Urinary bladder (tissue), 4 donors: ENCODE measurements around the gene TUFT1. TPM values are rescaled to one million over a fixed set of nuclear protein-coding genes. Genes with fewer than 3 reads are reported as not detected.
"Not testable (repeated sequence)": the region's sequence is repeated elsewhere in the genome, so short reads cannot be mapped to it uniquely, and the experiment has no call there.

Experiments
- DNase-seq: peaks from one replicate; pipeline ENCODE4 v3.0.0-alpha.2; 2015; ENCODE audit errors: extremely low spot score
- H3K27ac ChIP-seq: one replicate; pipeline ENCODE4 v1.5.1; 2013; ENCODE audit warnings: low read depth, mild to moderate bottlenecking, moderate library complexity
- H3K36me3 ChIP-seq: one replicate; pipeline ENCODE4 v1.6.1; 2013; ENCODE audit warnings: mild to moderate bottlenecking, moderate library complexity; ENCODE audit not compliant: insufficient read depth
- H3K4me1 ChIP-seq: one replicate; pipeline ENCODE4 v1.6.1; 2013; ENCODE audit warnings: mild to moderate bottlenecking, moderate library complexity; ENCODE audit not compliant: insufficient read depth
- H3K4me3 ChIP-seq: one replicate; pipeline ENCODE4 v1.5.1; 2013; ENCODE audit warnings: low read depth, low read length
- WGBS: extraction: QIAGEN DNeasy Blood & Tissue Kit; methylation state at CpG from one replicate; pipeline ENCODE4 v1.1.7; 2013; 5-methylcytosine and 5-hydroxymethylcytosine counted together
- polyA plus RNA-seq: library from polyadenylated mRNA; stranded (reverse); fragments of 200-250 nt; gene quantifications from one replicate; pipeline ENCODE4 v1.2.3, GENCODE V29; 2013
- total RNA-seq: library from RNA; depleted of rRNA; stranded (reverse); fragments of >200 nt; gene quantifications from one replicate; pipeline ENCODE4 v1.2.3, GENCODE V29; 2014
- donor health status: healthy with polysubstance abuse.
- donor health status: healthy.

TUFT1 gene
- total and polyA plus RNA-seq, 2 donors, result 8.5 to 9.7 TPM

DNA sequence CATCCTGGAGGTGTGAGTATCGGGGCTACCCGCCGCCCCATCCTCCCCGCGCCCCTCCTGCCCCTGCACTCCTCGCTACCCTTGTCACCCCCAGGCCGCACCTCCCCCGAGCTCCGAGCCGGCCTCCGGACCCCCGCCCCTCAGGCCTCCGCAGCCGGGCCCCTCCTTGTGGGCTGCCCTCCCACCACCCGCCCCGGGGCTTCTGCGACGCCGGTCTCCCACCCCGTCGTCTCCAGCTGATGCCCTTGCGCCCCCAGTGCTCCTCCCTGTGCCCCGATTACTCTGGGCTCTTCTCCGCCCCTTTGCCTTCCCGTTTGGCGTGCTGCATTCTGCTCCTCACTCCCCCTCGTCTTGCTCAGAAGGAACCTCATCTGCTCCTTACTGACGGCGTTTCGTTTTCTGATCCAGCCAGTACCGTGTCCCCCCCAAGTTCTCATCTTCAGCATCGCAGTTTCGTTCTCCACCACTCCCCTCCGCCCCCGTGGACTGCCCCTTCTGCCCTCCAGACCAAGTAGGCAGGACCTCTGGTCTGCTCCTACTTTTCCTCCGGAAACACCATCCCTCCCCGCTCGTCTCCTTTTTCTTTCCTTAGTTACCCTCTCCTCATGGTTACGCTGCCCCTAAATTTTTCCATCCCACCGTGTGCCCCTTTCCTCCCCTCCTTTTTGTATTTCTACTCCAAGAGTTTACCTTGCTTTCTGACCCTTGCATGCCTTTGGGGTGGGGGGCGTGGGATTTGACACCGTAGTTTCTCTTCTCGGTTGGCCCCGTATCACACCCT is 72.6 kb downstream of the TUFT1 start:
- peaks cover 2% of the 10 kb centered on the region for H3K36me3 ChIP-seq
- peak overlapping the region; percentile 96 for H3K27ac ChIP-seq
- no peak for DNase-seq
- peak overlapping the region; percentile 86 for H3K4me3 ChIP-seq
- no peaks in the 10 kb centered on the region for H3K4me1 ChIP-seq
- under 1% methylated on average over 44 of the region's 44 CpGs for WGBS

DNA sequence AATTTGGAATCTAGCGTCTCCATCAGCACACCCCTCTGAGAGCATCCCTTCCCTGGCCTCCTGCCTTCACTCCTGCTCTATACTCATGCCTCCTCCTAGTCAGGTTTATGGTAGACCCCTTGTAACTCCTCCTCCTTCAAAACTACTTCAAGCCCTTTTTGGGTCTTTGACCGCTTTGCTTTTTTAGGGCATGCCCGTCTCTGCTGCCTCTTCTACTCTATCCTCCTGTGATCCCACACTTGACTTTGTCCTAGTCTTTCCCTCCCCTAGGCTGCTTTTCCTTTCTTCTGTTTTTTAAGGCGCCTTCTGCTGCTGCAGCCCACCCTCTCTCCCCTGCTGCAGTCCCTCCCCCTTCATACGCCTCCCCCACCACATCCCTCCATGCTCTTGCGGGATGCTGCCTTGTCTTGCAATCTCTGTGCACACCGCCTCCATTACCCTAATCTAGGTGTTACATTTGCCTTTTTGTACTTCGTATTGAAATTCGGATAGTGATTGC is 73.2 kb downstream of the TUFT1 start:
- 22% methylated on average over 9 of the region's 9 CpGs for WGBS
- Histone ChIP-seq H3K27ac (no peak overlapping the region), H3K4me3 (peak overlapping the region; percentile 86), H3K36me3 (peaks cover 2% of the 10 kb centered on the region), H3K4me1 (no peaks in the 10 kb centered on the region)
- DNase-seq, result no peak

DNA sequence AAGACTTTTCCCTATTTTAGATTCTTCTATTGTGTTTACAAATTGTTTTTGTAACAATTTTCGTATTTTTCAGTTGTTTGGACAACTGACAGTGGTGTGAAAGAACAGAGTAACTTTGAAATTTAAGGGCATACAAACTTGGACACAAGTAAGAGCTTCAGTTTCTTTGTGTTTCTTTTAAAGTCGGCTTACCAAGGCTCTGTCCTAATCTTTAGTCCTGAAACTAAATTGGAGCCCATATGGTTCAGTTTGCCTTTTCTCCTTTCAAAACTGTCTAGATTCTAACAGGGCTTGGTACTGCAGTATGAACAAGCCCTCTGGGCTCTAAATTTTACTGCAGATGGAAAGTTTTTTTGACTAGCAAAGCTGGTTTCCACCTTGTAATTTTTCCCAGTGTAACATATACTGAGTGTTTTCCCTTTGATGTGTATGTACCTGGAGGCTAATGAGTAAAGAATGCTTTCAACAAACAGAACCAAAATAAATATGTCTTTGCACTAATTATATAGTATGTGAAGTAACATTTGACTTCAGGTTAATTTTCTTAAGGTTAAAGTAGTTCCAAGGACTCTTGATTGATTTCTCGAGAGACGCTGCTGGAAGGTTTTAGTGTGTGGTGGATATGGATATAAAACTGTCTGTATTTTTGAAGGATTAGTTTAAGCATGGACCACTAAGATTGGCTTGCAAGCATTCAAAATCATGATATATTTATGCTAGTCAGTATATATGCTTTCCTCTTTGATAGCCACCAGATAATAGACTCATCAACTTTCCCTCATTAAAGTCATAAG is 75.8 kb downstream of the TUFT1 start:
- H3K27ac ChIP-seq, result no peak overlapping the region

DNA sequence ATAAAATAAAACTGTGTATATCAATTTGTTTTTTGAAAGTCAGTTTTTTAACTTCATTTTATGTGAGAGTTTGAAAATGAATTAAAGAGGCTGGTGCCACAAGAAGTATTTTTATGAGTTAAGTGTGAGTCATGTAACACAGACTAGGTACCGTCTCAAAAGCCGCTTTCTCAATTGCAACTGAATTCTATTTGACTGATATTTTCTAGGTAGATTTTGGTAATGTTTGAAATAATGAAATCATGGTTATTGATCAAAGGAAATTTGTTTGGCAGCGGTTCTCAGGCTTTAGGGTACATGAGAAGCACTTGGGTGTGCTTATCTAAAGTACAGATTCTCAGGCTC is 76.4 kb downstream of the TUFT1 start:
- no peak overlapping the region for H3K27ac ChIP-seq
- H3K4me3 ChIP-seq, result no peak overlapping the region
- peaks cover 2% of the 10 kb centered on the region for H3K36me3 ChIP-seq
- whole genome bisulfite sequencing, result 66% methylated on average over 3 of the region's 3 CpGs
- peaks cover 3% of the 10 kb centered on the region for H3K4me1 ChIP-seq
- no peak for DNase-seq

More for the DNA sequence above, 75.8 kb downstream of the TUFT1 start:
- H3K4me3 ChIP-seq, result no peak overlapping the region
- H3K36me3 ChIP-seq, result peaks cover 2% of the 10 kb centered on the region
- peaks cover 3% of the 10 kb centered on the region for H3K4me1 ChIP-seq
- no peak for DNase-seq
- 56% methylated on average over 4 of the region's 4 CpGs for WGBS

DNA sequence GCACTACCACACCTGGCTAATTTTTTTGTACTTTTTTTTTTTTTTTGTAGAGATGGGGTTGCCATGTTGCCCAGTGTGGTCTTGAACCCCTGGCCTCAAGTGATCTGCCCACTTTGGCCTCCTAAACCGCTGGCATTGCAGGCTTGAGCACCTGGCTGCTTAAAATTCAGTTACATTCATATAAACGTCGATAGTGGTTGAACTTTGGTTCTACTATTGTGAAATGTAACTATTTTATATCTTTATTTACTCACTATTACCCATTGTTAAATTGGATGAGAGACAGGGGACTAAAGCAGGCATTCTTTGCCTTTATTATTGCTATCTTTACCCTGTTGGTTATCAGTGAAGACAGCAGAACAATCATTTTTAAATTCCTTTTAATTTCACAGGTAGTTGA is 77.9 kb downstream of the TUFT1 start:
- WGBS, result 75% methylated on average over 3 of the region's 3 CpGs
- no peak for DNase-seq
- Histone ChIP-seq H3K27ac (no peak overlapping the region), H3K4me3 (no peak overlapping the region), H3K36me3 (peaks cover 2% of the 10 kb centered on the region), H3K4me1 (peaks cover 4% of the 10 kb centered on the region)

DNA sequence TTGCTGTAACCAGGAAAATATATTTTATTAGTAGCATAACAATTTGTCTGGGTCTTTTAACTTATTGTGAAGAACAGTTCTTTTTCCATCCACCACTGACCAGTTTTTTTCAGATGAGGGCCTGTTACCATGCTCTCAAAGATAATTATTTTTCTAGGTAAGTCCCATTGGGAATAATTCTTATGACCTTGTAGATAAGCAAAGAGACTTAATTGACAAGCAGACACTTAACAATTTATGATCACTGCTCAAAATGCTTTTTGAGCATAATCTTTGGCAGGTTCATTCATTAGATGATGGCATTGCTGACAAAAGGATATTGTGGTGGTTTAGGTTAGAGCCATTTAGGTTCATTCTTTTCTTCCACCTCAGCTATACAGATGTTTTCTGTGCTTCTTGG is 78.4 kb downstream of the TUFT1 start:
- Histone ChIP-seq H3K4me1 (peaks cover 4% of the 10 kb centered on the region), H3K27ac (no peak overlapping the region)
- no peak for DNase-seq

DNA sequence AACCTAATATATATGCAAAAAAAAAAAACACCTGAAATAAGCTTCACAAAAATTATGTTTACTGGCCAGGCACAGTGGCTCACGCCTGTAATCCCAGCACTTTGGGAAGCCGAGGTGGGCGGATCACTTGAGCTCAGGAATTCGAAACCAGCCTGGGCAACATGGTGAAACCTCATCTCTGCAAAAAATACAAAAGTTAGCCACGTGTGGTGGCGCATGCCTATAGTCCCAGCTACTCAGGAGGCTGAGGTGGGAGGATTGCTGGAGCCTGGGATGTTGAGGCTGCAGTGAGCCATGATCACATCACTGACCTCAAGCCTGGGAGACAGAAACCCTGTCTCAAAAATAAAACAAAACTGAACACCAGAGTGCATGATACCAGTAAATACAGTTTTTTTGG is 78.9 kb downstream of the TUFT1 start:
- 82% methylated on average over 6 of the region's 6 CpGs for WGBS
- peak overlapping the region; percentile 64 for H3K27ac ChIP-seq
- DNase-seq, H3K4me1 ChIP-seq, H3K4me3 ChIP-seq, H3K36me3 ChIP-seq: not testable (repeated sequence)

More for the DNA sequence above, 78.4 kb downstream of the TUFT1 start:
- H3K4me3 ChIP-seq, result no peak overlapping the region
- H3K36me3 ChIP-seq, result peaks cover 2% of the 10 kb centered on the region

DNA sequence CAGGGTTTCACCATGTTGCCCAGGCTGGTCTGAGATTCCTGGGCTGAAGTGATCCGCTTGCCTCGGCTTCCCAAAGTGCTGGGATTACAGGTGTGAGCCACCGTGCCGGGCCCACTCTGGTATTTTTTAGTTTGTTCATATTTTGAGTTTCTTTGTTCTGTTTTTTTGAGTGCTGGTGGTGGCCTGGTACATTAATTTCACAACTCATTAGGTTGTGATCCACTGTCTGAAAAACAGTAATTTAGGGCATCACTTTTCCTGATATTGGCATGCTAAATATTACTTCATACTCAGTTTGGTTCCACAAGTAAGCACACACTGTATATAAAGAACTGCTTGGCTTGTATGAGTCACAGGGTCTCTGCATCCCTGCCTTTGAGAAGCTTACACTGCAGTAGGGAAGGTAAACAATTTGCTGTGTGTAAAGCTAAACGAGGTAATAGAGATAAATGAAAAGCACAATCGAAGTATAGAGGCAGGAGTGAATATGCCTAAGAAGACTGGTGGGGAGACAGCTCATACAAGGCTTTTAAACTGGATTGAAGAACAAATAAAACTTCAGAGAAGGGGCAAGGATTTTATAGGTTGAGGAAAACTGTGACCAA is 79.5 kb downstream of the TUFT1 start:
- no peak for DNase-seq
- Histone ChIP-seq H3K4me3 (no peak overlapping the region), H3K27ac (peak overlapping the region; percentile 67), H3K36me3 (peaks cover 2% of the 10 kb centered on the region), H3K4me1 (peaks cover 4% of the 10 kb centered on the region)
- 58% methylated on average over 6 of the region's 6 CpGs for WGBS

DNA sequence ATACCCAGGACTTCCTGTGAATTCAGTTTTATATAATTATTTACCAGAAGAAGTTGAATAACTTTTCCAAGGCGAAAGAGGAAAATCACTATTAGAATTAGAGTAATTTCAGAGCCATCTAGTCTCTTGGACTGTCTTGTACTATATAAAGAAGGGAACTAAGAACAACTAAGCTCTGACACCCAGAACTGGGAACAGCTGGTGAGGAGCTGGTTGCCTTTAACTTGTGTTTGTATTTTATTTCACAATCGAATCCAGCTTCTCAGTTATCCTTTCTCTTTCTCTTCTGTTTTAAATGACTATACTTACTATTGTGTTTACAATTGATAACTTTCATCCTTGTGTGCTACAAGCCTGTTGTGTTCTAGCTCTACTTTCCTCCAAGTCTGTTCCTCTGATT is 80.2 kb downstream of the TUFT1 start:
- peaks cover 2% of the 10 kb centered on the region for H3K36me3 ChIP-seq
- H3K4me3 ChIP-seq, result no peak overlapping the region
- no peak for DNase-seq
- H3K27ac ChIP-seq, result no peak overlapping the region
- peaks cover 4% of the 10 kb centered on the region for H3K4me1 ChIP-seq
- WGBS, result 24% methylated on average over 2 of the region's 2 CpGs

DNA sequence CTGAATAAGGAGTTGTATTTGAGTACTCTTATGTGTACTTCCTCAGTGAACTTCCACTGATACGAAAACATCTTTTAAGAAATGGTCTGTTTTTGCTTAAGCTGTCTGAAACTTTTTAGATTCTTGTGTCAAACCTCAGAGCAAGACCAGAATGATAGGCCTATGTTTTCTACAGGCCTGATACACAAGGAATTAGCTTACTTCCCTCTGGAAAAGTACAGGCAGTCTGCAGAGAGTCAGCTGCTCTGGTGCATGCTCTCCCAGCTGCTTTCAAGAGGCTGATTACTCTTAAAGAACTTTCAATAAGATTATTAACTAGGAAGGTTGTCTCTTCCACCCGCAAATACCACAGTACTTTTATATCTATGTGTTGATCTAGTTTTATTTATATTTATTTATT is 81.2 kb downstream of the TUFT1 start:
- no peak for DNase-seq
- no peak overlapping the region for H3K27ac ChIP-seq
- H3K36me3 ChIP-seq, result peaks cover 2% of the 10 kb centered on the region
- peaks cover 4% of the 10 kb centered on the region for H3K4me1 ChIP-seq
- 36% methylated on average over 2 of the region's 2 CpGs for WGBS
- H3K4me3 ChIP-seq, result no peak overlapping the region

DNA sequence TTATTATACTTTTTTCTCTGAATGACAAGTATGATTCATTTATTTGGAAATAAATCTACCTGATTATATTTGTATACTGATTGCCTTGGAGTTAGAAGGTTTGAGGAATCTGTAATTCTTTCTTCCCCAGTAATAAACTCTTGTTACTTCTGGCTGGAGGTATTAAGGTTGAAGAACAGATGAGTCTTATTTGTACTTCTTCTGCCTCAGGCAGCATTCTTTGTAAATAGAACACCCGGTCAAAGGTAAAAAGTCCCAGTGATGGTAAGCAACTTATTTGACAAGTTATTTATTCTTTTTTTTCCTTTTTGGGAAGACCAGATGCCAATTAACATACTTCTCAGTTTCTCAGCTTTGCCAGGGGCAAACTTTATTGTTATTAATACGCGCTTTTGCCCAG is 84.7 kb downstream of the TUFT1 start:
- peaks cover 1% of the 10 kb centered on the region for H3K4me1 ChIP-seq
- no peaks in the 10 kb centered on the region for H3K36me3 ChIP-seq
- WGBS, result 91% methylated on average over 3 of the region's 3 CpGs
- no peak for DNase-seq
- H3K27ac ChIP-seq, result no peak overlapping the region
- H3K4me3 ChIP-seq, result no peak overlapping the region

DNA sequence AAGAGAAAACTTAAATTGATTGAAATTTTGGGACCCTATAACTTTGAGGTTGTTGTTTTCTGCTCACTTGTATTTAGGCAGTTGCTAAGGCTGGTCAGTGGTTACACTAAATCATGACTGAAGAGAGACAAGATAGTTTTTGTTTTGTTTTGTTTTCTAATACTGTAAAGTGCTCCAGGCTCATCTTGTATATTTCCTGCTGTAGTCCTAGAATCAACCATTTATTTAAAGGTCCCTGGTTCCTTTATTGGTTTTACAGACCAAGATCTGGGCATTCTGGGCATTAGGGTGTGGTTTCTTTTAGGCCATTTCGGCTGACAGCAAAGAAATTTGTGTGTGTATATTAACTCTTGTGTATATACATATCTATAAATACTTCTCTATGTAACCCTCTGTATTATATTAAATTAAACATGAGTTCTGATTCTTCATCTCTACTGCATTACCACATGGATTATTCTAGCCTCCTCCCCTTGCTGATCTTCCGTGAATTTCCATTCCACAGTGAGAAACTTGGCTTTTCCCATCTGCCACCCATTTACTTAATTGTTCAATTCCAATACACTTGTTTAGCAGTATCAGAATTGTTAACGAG is 86.7 kb downstream of the TUFT1 start:
- whole genome bisulfite sequencing, result 85% methylated on average over 3 of the region's 3 CpGs
- H3K27ac ChIP-seq, result no peak overlapping the region
- peaks cover 1% of the 10 kb centered on the region for H3K4me1 ChIP-seq
- no peaks in the 10 kb centered on the region for H3K36me3 ChIP-seq
- DNase-seq, result no peak
- no peak overlapping the region for H3K4me3 ChIP-seq

DNA sequence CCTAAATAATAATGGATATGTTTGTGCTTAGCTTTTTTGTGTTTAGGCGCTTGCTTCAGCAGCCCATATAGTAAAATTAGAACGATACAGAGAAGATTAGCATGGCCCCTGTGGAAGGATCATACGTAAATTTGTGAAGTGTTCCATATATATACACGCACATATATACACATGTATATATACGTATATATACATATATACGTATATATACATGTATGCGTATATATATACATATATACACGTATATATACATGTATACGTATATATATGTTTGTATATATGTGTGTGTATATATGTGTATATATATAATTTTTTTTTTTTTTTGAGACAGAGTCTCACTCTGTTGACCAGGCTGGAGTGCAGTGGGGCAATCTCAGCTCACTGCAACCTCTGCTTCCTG is 89.2 kb downstream of the TUFT1 start:
- DNase-seq, result no peak
- WGBS, result 81% methylated on average over 9 of the region's 9 CpGs

More for the DNA sequence above, 89.2 kb downstream of the TUFT1 start:
- Histone ChIP-seq H3K36me3 (no peaks in the 10 kb centered on the region), H3K4me1 (no peaks in the 10 kb centered on the region), H3K4me3 (no peak overlapping the region), H3K27ac (no peak overlapping the region)
